ENCODE data around the gene CAMK2N1. TPM values are rescaled to one million over a fixed set of nuclear protein-coding genes. Genes with fewer than 3 reads are reported as not detected.
A peak's percentile ranks its signal among the peaks of the same experiment; 100 is the strongest.

CAMK2N1 gene
- total and polyA plus RNA-seq, 2 of the 13 experiments (the other 11 are each of a cell fraction or from before 2014, with no cell fraction given) = 38.0 to 38.6 TPM

DNA sequence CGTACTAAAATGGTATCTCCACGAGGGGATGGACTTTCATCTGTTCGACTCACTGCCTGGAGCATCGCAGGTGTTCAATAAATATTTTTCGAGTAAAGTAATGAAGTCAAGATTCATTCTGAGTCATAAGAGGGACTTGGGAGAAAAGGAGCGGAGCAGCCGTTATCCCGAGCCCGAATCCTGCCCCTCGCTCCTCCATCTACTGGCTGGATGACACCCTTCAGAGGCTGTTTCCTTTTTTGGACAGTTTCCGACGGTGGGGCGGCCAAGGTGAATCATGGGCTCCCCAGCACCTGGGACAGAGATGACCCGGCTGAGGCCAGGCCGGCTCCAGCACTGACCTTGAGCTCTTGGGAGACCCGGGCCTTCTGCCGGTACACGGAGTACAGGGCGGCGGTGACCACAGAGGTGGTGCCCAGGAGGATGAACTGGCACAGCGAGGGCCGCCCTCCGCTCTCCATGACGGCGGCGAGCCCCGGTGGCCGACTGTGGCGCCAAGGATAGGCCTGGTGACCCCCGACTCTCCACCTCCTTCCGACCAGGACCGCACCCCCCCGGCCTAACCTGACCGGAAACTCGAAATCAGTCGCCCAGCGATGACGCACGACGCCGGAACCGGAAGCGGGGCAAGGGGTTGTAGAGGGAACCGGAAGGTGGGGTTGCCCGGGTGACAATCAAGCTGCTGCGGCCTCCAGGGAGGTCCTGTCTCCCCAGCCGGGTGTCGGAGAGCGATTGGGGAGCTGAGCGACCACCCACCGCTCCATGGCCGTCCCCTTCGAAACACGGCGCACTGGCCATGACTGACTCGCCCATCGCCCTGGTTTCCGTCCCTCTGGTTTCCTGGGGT lies 21.8 kb upstream of the CAMK2N1 start, which contains the start of gene MUL1 (continued):
- TF ChIP-seq, protein P1, sequence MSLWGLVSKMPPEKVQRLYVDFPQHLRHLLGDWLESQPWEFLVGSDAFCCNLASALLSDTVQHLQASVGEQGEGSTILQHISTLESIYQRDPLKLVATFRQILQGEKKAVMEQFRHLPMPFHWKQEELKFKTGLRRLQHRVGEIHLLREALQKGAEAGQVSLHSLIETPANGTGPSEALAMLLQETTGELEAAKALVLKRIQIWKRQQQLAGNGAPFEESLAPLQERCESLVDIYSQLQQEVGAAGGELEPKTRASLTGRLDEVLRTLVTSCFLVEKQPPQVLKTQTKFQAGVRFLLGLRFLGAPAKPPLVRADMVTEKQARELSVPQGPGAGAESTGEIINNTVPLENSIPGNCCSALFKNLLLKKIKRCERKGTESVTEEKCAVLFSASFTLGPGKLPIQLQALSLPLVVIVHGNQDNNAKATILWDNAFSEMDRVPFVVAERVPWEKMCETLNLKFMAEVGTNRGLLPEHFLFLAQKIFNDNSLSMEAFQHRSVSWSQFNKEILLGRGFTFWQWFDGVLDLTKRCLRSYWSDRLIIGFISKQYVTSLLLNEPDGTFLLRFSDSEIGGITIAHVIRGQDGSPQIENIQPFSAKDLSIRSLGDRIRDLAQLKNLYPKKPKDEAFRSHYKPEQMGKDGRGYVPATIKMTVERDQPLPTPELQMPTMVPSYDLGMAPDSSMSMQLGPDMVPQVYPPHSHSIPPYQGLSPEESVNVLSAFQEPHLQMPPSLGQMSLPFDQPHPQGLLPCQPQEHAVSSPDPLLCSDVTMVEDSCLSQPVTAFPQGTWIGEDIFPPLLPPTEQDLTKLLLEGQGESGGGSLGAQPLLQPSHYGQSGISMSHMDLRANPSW (CRISPR knock-in tag; IDR thresholded peaks at IDR 0.05; ENCODE audit: borderline replicate concordance) = peak; percentile 23; the same call in 1 of the 2 replicates
- TF ChIP-seq RXRB (CRISPR knock-in tag; IDR thresholded peaks at IDR 0.05; ENCODE audit: borderline replicate concordance) = peak; percentile 46; the same call in 1 of the 2 replicates
- TF ChIP-seq TARDBP (CRISPR knock-in tag; IDR thresholded peaks at IDR 0.05) = peak; percentile 71; the same call in 1 of the 2 replicates
- peak; percentile 89 for TF ChIP-seq ESRRA (CRISPR knock-in tag; IDR thresholded peaks at IDR 0.05; ENCODE audit: low read depth)
- TF ChIP-seq ZNF430 (CRISPR knock-in tag; IDR thresholded peaks at IDR 0.05) = peak; percentile 53; the same call in 1 of the 2 replicates
- TF ChIP-seq ZNF563 (CRISPR knock-in tag; IDR thresholded peaks at IDR 0.05) = peak; percentile 78; the same call in 1 of the 2 replicates
- peak; percentile 50; the same call in 1 of the 2 replicates for TF ChIP-seq ZFP82 (CRISPR knock-in tag; IDR thresholded peaks at IDR 0.05; ENCODE audit: borderline replicate concordance)
- TF ChIP-seq, protein P2, sequence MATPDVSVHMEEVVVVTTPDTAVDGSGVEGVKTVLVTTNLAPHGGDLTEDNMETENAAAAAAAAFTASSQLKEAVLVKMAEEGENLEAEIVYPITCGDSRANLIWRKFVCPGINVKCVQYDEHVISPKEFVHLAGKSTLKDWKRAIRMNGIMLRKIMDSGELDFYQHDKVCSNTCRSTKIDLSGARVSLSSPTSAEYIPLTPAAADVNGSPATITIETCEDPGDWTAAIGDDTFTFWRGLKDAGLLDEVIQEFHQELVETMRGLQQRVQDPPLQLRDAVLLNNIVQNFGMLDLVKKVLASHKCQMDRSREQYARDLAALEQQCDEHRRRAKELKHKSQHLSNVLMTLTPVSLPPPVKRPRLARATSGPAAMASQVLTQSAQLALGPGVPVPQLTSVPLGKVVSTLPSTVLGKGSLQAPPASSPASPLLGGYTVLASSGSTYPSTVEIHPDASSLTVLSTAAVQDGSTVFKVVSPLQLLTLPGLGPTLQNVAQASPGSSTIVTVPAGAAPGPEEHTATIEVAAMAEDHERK (CRISPR knock-in tag; IDR thresholded peaks at IDR 0.05; ENCODE audit: low read depth) = peak; percentile 80
- TF ChIP-seq ATAD3A (CRISPR knock-in tag; IDR thresholded peaks at IDR 0.05) = no peak
- TF ChIP-seq ZNF768 (CRISPR knock-in tag; IDR thresholded peaks at IDR 0.05) = peak; percentile 56; the same call in 1 of the 2 replicates
- TF ChIP-seq JUND (CRISPR knock-in tag; IDR thresholded peaks at IDR 0.05) = no peak
- 0 out of 2 replicates have a peak, but pooled peaks have one; percentile 45 for TF ChIP-seq ETV6 (CRISPR knock-in tag; conservative IDR thresholded peaks at IDR 0.05)
- no peak for TF ChIP-seq SSRP1 (CRISPR knock-in tag; IDR thresholded peaks at IDR 0.05)
- peak; percentile 95 for TF ChIP-seq CREB1 (IDR thresholded peaks at IDR 0.05)
- peak; percentile 100 for TF ChIP-seq CREB1 (CRISPR knock-in tag; IDR thresholded peaks at IDR 0.05)
- TF ChIP-seq, protein P3, sequence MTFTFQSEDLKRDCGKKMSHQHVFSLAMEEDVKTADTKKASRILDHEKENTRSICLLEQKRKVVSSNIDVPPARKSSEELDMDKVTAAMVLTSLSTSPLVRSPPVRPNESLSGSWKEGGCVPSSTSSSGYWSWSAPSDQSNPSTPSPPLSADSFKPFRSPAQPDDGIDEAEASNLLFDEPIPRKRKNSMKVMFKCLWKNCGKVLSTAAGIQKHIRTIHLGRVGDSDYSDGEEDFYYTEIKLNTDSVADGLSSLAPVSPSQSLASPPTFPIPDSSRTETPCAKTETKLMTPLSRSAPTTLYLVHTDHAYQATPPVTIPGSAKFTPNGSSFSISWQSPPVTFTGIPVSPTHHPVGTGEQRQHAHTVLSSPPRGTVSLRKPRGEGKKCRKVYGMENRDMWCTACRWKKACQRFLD (CRISPR knock-in tag; IDR thresholded peaks at IDR 0.05; ENCODE audit: borderline replicate concordance) = peak; percentile 75; the same call in 1 of the 2 replicates
- TF ChIP-seq ZNF891 (CRISPR knock-in tag; IDR thresholded peaks at IDR 0.05) = peak; percentile 91
- TF ChIP-seq KAT8 (CRISPR knock-in tag; IDR thresholded peaks at IDR 0.05) = peak; percentile 99
- peak; percentile 87; the same call in 1 of the 2 replicates for TF ChIP-seq ZNF879 (CRISPR knock-in tag; IDR thresholded peaks at IDR 0.05)
- peak; percentile 73 to 82 for TF ChIP-seq POLR2A (IDR thresholded peaks at IDR 0.05; ENCODE audit: insufficient read depth in 1 of 2, low read depth in 2 of 2, low read length in 2 of 2)
- peak; percentile 66 for TF ChIP-seq SRSF1 (optimal IDR thresholded peaks at IDR 0.05; ENCODE audit: low read depth, low read length)
- TF ChIP-seq ATF1 (CRISPR knock-in tag; IDR thresholded peaks at IDR 0.05) = peak; percentile 97
- TF ChIP-seq ZSCAN31 (CRISPR knock-in tag; IDR thresholded peaks at IDR 0.05; ENCODE audit: low read depth) = peak; percentile 75
- TF ChIP-seq KLF6 (CRISPR knock-in tag; IDR thresholded peaks at IDR 0.05) = 0 out of 2 replicates have a peak, but pooled peaks have one; percentile 54
